HG02943 (cell line): ENCODE results near the gene MBL2.

ENCODE experiments used
- ATAC-seq: cut with Tn5 transposase; IDR thresholded peaks from one replicate; pipeline ENCODE4 v1.9.1; 2021; ENCODE audit warnings: mild to moderate bottlenecking, low read depth, moderate library complexity; ENCODE audit not compliant: unreplicated experiment

The MBL2 gene

DNA sequence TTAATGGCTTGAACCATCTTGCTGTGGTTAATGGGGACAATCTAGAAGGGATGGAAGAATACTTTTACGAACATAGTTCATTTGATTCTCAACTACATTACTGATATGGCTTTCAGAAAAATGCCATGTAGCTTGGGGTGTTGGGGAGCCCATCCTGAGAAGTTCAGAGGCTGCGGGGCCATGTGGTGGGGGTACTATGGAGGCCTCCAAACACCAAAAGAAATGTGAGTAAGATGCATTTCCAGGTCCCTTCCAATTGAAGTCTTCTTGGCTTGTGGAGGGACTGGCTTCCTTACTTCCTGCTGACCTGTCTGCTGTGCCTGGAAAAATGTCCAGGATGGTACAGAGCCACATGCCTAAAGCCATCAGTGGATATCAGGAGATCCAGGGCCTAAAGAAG, 1.6 kb upstream of the MBL2 start:
- no peak for ATAC-seq

DNA sequence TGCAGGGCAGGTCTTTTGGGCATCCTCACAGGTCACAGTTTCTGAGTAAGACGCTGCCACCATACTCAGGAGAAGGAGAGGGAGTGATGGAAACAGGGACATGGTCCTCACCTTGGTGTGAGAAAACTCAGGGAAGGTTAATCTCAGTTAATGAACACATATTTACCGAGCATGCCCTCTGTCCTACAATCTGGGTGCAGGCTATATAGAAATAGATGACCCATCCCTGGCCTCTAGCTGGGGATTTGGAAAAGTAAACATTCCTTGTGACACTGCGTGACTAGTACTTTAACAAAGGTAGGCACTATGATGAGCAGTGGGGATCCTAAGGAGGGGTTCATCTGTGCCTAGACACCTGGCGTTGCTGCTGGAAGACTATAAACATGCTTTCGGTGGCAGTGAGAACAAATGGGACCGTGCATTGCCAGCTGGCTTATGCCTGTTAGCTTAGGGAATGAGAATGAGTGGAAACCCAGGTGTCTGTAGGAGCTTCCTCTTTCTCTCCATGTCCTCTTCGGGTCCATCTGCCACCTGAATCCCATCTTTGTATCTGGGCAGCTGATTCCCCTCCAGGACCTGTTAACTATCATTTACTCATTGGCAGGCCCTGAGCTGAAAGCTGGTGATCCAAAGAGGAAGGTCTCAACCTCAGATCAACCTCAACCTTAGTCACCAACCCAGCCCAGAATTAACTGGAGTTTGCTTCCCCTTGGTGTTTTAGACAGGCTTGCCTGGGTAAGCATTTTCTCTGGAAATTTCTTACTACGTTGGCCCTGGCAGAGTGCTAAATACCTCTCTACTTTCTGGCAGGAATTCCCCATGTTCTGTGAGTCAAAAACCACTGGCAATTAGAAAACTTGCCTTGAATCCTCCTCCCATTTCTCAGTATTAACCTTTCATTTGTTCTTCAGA, 794 bp downstream of the MBL2 start:
- ATAC-seq = no peak

DNA sequence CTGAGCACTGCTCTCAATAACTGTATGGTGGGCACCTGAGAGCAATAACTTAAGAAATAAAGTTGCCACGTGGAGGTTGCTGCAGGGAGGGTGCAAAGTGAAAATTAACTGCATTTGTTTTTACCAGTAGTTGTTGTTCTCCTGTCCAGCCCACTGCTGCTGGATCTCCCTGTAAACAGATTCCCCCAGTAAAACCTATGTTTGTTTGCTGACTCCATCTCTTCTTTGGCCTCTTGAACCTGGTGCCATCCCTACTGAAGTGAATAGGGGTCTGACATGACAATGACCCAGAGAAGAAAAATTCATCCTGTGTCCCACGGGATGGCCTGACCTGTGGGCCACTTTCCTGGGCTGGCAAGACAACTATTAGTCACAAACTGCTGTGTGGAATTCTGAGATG, 1.7 kb downstream of the MBL2 start:
- ATAC-seq = no peak

- ATAC-seq = no peak
Observed at GRCh38 chr10:52769966-52770365, 2.6 kb downstream of the MBL2 start.

- no peak for ATAC-seq
Observed at GRCh38 chr10:52768001-52768532, 4.5 kb downstream of the MBL2 start.

DNA sequence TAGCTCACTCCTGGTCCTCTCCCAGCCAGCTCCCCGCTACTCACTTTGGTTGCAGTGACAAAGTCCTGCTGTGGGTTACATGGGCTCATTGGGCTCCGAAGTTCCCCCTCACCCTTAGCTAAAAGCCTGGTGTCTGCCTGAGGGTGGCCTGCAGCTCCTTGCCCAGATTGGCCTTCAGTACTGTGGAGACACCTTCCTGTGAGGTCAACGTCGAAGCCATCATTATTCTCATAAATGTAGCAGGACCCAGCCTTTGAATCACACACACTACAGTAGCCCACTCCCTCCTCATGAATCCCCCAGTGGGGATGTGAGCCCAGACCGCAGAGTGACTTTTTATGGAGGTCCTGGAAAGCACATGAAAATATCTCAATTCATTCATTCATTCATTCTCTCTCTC, 10.5 kb downstream of the MBL2 start:
- no peak for ATAC-seq

DNA sequence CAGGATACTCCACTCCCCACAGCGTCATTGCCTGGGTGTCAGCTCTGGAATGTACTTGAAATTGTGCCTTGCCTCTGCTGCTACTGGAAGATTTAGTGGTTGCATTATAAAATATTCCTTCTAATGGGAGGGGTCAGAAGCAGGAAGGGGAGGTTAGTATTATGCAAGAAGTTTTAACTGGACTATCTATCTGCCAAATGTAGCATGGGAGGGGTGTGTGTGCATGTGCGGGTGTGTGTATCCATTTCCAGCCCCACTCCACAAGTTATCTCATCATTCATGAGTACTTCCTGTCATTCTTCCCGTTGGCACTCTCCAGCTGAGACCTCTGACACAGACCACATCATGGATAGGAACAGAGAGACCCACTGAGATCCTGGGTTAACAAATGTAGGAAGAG, 13.4 kb downstream of the MBL2 start:
- ATAC-seq = no peak

- ATAC-seq = no peak
Observed at GRCh38 chr10:52758406-52758805, 14.2 kb downstream of the MBL2 start.

DNA sequence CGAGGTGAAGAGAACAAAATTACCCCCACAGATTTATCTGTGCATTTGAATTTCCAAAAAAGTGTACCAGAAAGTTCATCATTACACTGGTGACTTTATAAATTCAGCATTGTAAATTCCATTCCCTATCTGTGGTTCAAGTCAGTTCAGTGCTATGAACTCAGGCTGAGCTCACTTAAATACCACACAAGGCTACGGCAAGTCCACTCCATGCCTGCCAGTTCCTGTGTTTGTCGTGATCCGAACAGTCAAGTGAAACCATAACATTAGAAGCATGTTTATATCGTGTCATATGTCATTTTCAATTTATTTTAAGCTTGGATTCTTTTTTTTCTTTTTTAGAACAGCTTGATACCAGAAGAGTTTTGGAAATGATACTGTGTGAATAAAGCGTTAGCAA, 14.8 kb downstream of the MBL2 start:
- ATAC-seq = no peak

DNA sequence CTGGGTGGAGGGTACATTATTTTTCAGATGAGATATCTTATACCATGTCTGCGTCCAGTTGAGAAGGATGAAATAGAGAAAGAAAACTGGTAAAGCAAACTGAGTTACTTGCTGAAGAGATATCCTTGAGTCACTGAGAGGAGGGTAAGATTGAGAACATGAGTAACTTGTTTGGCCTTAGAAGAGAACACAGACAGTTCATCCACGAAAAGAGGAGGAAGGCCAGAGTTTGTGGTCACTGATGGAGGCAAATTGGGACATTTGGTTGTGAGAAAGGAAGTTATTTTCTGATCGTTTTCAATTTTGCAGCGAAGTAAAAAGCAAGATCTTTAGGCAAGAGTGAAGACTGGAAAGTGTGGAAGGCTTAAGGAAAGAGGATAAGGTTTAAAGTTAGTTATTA, 15.6 kb downstream of the MBL2 start:
- no peak for ATAC-seq

DNA sequence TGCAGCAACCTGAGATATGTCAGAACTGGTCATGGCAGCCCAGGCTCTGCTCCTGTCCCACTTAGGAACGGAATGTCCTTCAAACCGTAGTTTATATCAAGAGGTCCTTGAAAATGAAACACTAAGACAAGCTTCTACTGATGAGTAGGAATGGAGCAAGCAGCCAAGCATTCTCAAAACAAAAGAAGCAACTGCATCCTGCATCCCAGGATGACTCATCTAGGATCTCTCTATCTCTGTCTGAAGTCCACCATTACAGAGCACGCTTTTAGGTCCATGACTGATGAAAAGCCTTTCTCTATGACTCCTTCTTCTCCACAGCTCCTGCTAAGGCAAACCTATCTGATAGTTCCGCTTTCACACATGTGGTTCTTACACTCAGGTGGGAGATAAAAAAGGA, 16.3 kb downstream of the MBL2 start:
- no peak for ATAC-seq

DNA sequence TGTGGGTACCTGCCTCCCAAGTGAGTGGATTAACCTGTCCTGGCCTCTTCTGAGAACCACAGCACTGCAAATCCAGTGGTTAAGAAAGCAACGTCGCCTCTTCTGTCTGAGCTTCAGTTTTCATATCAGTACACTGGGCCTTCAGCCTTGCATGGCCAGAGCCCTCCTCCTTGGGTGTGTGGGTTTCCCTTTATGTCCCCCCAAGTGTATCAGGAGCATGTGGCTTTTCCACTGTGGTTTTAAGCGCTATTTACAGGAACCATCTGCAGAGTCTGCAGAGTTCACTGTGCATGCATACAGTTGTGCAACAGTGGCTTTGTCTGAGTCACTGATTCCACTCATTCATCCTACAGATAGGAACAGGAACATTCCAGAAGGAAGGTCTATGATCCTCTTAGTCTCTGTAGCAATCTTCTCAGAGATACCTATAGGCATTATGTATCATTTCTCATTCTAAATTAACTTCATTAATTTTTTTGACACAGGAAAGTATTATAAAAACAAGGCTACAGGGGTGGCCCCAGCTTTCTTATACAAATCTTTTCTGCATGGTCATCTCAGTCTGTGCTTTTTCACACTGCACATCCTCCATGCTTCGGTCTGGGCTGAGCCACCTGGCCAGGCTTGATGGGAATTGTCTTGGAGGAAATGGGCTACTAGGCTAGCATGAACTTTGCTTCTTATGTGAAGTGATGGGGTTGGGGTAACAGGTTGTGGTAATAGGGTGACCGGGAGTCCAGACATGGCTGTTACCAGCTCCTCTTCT, 17.1 kb downstream of the MBL2 start:
- no peak for ATAC-seq

DNA sequence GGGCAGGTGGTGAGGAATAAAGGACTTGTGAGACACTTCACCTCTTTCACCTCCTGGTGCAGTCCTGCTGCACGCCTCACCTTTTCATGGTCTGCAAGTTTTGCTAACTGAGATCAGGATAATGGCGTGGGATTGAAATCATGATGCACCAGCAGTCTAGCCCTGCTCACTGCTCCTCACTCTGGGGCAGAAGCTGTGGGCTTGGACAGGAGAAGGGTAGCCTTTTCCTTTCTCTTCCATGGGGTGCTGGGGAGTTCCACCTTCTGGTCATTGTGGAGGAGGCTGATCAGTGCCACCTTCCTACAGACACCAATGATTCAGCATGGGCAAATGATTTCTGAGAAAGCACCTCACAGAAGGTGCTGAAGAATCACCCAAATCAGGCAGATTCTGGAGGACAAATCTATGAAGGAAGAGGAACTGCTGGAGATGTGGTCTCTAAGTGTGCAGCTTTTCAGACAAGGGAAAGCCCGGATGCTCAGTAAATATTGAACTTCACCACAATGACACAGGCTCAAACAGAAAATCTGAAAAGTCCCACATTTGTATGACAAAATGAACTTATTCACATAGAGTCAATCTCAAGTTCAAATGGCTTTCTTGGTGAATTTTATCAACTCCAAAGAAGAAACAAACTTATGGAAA, 19.7 kb downstream of the MBL2 start:
- ATAC-seq = no peak

GRCh38 chr10:52752261-52752660, 20.3 kb downstream of the MBL2 start:
- no peak for ATAC-seq

- no peak for ATAC-seq
Observed at GRCh38 chr10:52751337-52751736, 21.2 kb downstream of the MBL2 start.

DNA sequence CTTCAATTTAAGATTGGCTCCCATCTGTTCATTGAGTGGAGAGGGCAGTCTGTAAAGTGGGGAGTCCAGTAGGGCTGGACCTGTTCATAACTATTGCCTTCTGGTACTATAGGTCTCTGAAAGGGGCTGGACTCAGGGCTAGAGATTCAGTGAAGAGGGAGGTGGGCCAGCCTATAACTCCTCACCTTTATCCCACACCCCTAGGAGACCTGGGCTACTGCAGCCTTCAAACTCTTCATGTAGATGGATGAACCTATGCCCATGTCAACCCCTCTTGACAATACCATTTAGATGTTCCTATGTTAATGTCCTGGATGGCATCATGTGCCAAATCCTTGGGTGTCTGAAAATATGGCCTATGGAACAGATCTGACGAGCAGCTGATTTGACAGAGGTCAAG, 22.0 kb downstream of the MBL2 start:
- no peak for ATAC-seq

- ATAC-seq = no peak
Observed at GRCh38 chr10:52747694-52748093, 24.9 kb downstream of the MBL2 start.

GRCh38 chr10:52746169-52746568, 26.4 kb downstream of the MBL2 start:
- ATAC-seq = no peak

GRCh38 chr10:52744057-52744805, 28.4 kb downstream of the MBL2 start:
- ATAC-seq = no peak

GRCh38 chr10:52742731-52743130, 29.9 kb downstream of the MBL2 start:
- no peak for ATAC-seq
